ENCODE measurements around the gene ANO10.
"Not testable (repeated sequence)": the region's sequence is repeated elsewhere in the genome, so short reads cannot be mapped to it uniquely, and the experiment has no call there.

DNA sequence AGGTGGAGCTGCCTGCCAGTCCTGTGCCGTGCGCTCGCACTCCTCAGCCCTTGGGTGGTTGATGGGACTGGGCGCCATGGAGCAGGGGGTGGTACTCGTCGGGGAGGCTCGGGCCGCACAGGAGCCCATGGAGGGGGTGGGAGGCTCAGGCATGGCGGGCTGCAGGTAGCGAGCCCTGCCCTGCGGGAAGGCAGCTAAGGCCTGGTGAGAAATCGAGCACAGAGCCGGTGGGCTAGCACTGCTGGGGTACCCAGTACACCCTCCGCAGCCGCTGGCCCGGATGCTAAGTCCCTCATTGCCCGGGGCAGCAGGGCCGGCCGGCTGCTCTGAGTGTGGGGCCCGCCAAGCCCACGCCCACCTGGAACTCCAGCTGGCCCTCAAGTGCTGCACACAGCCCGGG, 34.6 kb upstream of the ANO10 start:
- not testable (repeated sequence) for TF ChIP-seq POLR2A (IDR thresholded peaks at IDR 0.05)
- TF ChIP-seq, protein P1, sequence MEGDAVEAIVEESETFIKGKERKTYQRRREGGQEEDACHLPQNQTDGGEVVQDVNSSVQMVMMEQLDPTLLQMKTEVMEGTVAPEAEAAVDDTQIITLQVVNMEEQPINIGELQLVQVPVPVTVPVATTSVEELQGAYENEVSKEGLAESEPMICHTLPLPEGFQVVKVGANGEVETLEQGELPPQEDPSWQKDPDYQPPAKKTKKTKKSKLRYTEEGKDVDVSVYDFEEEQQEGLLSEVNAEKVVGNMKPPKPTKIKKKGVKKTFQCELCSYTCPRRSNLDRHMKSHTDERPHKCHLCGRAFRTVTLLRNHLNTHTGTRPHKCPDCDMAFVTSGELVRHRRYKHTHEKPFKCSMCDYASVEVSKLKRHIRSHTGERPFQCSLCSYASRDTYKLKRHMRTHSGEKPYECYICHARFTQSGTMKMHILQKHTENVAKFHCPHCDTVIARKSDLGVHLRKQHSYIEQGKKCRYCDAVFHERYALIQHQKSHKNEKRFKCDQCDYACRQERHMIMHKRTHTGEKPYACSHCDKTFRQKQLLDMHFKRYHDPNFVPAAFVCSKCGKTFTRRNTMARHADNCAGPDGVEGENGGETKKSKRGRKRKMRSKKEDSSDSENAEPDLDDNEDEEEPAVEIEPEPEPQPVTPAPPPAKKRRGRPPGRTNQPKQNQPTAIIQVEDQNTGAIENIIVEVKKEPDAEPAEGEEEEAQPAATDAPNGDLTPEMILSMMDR (IDR thresholded peaks at IDR 0.05) = not testable (repeated sequence)

All from thyroid gland (tissue), 4 donors.